ENCODE results near the gene DTYMK. TPM values are rescaled to one million over a fixed set of nuclear protein-coding genes. Genes with fewer than 3 reads are reported as not detected.

DTYMK gene
- polyA plus RNA-seq, 2 of the 4 experiments (the other 2 are of a cell fraction) = 68.7 to 99.5 TPM

- Histone ChIP-seq H3K27ac (no peak overlapping the region), H3K4me3 (no peak overlapping the region), H3K4me1 (no peaks in the 10 kb centered on the region), H3K4me2 (no peak overlapping the region), H3K9me3 (no peaks in the 10 kb centered on the region)
- FAIRE-seq (no peak), DNase-seq (ENCODE audit: low read depth in 1 of 2, low spot score in 1 of 2) (no peak), ATAC-seq (no peak)
- ChIA-PET CTCF (no interaction called here), POLR2A (no interaction called here)
- TF ChIP-seq PBX3 (IDR thresholded peaks at IDR 0.05) = no peak
- TF ChIP-seq RFX5 (IDR thresholded peaks at IDR 0.05) = no peak
- TF ChIP-seq EHF (CRISPR knock-in tag; IDR thresholded peaks at IDR 0.05) = no peak
- TF ChIP-seq, protein P1, sequence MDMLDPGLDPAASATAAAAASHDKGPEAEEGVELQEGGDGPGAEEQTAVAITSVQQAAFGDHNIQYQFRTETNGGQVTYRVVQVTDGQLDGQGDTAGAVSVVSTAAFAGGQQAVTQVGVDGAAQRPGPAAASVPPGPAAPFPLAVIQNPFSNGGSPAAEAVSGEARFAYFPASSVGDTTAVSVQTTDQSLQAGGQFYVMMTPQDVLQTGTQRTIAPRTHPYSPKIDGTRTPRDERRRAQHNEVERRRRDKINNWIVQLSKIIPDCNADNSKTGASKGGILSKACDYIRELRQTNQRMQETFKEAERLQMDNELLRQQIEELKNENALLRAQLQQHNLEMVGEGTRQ (IDR thresholded peaks at IDR 0.05) = no peak
- no peak for TF ChIP-seq EP300 (IDR thresholded peaks at IDR 0.05)
- no peak for TF ChIP-seq KDM5A (IDR thresholded peaks at IDR 0.05)
- TF ChIP-seq, protein P2, sequence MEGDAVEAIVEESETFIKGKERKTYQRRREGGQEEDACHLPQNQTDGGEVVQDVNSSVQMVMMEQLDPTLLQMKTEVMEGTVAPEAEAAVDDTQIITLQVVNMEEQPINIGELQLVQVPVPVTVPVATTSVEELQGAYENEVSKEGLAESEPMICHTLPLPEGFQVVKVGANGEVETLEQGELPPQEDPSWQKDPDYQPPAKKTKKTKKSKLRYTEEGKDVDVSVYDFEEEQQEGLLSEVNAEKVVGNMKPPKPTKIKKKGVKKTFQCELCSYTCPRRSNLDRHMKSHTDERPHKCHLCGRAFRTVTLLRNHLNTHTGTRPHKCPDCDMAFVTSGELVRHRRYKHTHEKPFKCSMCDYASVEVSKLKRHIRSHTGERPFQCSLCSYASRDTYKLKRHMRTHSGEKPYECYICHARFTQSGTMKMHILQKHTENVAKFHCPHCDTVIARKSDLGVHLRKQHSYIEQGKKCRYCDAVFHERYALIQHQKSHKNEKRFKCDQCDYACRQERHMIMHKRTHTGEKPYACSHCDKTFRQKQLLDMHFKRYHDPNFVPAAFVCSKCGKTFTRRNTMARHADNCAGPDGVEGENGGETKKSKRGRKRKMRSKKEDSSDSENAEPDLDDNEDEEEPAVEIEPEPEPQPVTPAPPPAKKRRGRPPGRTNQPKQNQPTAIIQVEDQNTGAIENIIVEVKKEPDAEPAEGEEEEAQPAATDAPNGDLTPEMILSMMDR (IDR thresholded peaks at IDR 0.05) = no peak
- no peak for TF ChIP-seq MAZ (IDR thresholded peaks at IDR 0.05; ENCODE audit: borderline replicate concordance, low read depth, low read length)
- TF ChIP-seq TP53 (CRISPR knock-in tag; IDR thresholded peaks at IDR 0.05) = no peak
- WGBS (ENCODE audit: missing lambda C conversion rate) = 95% methylated on average over 13 of the region's 13 CpGs
Observed at GRCh38 chr2:241653210-241653750, 33.3 kb downstream of the DTYMK start.

DNA sequence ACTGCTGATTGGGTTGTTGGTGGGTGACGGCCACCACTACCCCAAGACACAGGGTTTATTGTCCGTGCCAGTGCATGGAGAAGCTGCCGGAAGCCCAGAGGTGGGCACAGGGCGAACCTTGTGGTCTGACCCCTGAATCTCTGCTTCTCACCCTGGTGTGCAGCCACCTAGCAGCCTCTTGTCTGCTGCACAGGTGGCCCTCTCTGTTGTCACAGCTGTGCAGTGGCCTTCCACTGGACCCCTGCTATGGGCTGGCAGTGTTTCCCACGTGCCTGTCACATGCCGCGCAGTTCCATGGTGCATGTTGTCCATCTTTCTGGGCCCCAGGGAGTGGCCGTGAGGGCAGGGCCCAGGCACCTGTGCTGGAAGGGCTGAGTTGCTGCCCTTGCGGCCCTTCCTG, 33.9 kb downstream of the DTYMK start:
- H3K4me1 ChIP-seq = no peaks in the 10 kb centered on the region
- FAIRE-seq (no peak), ATAC-seq (no peak), DNase-seq (ENCODE audit: low read depth in 1 of 2, low spot score in 1 of 2) (no peak)
- WGBS (ENCODE audit: missing lambda C conversion rate) = 91% methylated on average over 9 of the region's 9 CpGs
- TF ChIP-seq KDM1A (IDR thresholded peaks at IDR 0.05; ENCODE audit: low read depth) (no peak), CHD2 (IDR thresholded peaks at IDR 0.05; ENCODE audit: low read length, partially characterized antibody) (no peak), HMGXB4 (CRISPR knock-in tag; IDR thresholded peaks at IDR 0.05; ENCODE audit: borderline replicate concordance) (no peak), ESRRA (IDR thresholded peaks at IDR 0.05; ENCODE audit: borderline replicate concordance, low read length) (no peak), EHMT2 (IDR thresholded peaks at IDR 0.05; ENCODE audit: low read depth) (no peak)
- TF ChIP-seq, protein P1 (IDR thresholded peaks at IDR 0.05) = no peak
- TF ChIP-seq, protein P3, sequence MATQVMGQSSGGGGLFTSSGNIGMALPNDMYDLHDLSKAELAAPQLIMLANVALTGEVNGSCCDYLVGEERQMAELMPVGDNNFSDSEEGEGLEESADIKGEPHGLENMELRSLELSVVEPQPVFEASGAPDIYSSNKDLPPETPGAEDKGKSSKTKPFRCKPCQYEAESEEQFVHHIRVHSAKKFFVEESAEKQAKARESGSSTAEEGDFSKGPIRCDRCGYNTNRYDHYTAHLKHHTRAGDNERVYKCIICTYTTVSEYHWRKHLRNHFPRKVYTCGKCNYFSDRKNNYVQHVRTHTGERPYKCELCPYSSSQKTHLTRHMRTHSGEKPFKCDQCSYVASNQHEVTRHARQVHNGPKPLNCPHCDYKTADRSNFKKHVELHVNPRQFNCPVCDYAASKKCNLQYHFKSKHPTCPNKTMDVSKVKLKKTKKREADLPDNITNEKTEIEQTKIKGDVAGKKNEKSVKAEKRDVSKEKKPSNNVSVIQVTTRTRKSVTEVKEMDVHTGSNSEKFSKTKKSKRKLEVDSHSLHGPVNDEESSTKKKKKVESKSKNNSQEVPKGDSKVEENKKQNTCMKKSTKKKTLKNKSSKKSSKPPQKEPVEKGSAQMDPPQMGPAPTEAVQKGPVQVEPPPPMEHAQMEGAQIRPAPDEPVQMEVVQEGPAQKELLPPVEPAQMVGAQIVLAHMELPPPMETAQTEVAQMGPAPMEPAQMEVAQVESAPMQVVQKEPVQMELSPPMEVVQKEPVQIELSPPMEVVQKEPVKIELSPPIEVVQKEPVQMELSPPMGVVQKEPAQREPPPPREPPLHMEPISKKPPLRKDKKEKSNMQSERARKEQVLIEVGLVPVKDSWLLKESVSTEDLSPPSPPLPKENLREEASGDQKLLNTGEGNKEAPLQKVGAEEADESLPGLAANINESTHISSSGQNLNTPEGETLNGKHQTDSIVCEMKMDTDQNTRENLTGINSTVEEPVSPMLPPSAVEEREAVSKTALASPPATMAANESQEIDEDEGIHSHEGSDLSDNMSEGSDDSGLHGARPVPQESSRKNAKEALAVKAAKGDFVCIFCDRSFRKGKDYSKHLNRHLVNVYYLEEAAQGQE (IDR thresholded peaks at IDR 0.05) = no peak
- TF ChIP-seq, protein P2 (IDR thresholded peaks at IDR 0.05) = no peak
- TF ChIP-seq, protein P4, sequence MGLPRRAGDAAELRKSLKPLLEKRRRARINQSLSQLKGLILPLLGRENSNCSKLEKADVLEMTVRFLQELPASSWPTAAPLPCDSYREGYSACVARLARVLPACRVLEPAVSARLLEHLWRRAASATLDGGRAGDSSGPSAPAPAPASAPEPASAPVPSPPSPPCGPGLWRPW (IDR thresholded peaks at IDR 0.05) = no peak
- H3K4me2 ChIP-seq = no peak overlapping the region
- H3K4me3 ChIP-seq = no peak overlapping the region
- POLR2A ChIA-PET = no interaction called here
- no peak overlapping the region for H3K27ac ChIP-seq
- CTCF ChIA-PET = interaction anchor here (0.7 kb wide), 1 partner anchor 438 kb away, joined by 3 read pairs; no protein-coding TSS in a partner anchor
- no peaks in the 10 kb centered on the region for H3K9me3 ChIP-seq

All from A549 (cell line).